GM21526 (cell line): ENCODE data around the gene C2.
A peak's percentile ranks its signal among the peaks of the same experiment; 100 is the strongest.

Source experiments
- ATAC-seq: cut with Tn5 transposase; IDR thresholded peaks from one replicate; pipeline ENCODE4 v1.9.1; 2021; ENCODE audit warnings: moderate library complexity; ENCODE audit not compliant: unreplicated experiment, low FRiP score

C2 gene

DNA sequence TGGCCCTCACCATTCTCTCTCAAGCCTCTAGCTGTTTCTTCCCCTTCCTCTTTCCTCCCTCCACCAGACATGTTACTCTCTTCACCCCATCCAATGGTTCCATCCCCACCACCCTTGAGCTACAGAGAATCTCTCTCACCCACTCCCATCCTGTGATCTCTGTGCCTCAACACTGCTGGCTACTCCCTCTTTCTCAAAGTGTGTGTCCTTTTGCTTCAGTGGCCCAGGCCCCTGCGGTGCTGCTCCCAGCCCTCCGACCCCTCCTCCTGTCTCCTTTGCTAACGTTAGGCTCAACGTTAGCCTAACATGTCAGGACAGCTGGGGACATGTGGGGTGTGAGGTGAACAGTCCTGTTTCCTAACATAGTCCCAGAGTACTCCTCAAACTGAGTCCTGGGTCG, 25.4 kb downstream of the C2 start:
- ATAC-seq, result no peak

DNA sequence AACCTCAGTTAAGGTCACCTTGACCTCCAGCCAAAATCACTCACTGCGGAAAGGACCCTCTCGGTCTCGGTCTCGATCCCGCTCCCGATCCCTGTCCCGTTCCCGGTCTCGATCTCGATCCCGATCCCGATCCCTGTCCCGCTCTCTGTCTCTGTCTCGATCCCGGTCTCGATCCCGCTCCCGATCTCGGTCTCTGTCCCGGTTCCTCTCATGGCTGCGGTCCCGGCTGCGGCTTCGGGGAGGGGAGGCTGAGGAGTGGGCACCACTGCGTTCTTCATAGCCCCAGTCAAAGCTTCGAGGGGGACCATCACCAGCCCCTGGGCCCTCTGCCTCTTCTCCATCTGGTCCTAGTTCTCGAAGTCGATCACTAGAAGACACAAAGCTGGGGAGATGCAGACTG, 27.0 kb downstream of the C2 start:
- no peak for ATAC-seq

DNA sequence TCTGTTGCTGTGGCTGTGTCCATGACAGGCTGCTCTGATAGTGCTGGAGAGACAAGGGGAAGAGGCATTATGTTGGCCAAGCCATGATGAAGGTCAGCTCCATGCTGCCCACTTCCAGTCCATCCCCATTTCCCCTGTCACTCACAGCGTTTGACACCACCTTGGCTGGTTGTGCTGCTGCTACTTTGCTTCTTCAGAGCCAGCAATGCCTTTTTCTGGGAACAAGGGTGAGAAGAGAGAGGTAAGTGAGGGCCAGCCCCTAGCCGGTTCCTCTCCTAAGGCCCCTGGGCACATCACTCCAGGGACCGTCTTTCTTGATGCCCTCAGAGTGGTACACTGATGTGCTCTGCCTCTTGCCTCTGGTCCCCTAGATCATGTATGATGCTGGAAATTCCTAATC, 29.3 kb downstream of the C2 start:
- no peak for ATAC-seq

DNA sequence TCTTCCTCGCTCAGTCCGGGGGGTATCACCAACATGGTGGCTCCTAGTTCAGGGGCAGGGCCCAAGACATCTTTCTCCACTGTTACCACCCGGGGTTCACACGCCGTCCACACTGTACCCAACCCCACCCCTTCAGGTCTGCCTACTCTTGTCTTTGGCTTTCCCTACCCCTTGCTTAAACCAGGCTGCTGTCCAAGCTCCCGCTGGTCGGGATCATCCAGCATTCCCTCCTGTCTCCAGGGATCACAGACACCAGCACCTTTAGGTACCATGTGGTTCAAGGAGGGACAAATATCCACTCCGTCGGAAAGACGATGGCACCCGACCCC, 30.9 kb downstream of the C2 start:
- peak; percentile 14 for ATAC-seq

DNA sequence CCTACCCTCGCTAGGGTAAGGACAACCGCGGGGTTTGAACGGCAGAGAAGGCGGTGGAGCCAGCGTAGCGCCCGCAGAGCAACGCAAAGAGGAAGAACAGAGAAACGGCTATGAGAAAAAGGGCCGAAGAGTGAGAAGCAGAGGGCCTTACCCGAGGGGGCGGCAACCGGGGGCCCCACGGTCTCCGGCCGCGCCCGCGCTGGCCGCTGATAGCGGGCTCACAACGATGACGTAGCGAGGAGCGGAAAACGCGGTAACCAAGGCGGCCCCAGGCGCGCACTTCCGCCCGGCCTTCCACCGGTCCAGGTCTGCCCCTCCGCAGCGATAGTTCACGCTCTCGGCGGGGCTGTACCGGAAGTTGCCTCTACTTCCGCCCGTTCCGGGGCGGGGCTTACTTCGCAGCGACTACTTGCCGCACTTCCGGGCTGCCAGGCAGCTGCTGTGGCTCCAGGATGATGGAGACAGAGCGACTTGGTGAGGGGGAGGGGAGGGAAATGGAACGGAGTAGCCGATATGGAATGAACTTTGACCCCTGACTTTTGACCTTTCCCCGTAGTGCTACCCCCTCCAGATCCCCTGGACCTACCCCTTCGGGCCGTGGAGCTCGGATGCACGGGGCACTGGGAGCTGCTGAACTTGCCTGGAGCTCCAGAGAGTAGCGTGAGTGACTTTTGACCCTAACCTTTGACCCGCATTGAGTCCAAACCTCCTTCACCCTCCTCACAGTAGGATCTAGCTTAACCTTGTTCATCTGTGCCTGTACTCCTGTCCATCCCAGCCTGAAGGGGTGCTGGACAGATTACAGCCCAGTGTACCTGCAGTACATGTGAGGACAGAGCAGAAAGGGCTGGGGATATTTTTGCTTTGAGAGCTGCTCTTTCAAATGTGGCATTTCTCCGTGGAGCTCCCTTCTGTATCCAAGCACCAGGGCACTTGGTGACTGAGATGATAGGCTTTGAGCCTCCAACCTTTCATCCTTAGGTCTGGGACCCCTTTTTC, 31.5 kb downstream of the C2 start, which contains the start of the genes NELFE and SKIC2:
NELFE (minus strand) TSS at position 231 of the 999 bp plus-strand sequence. CDS start 525 bp downstream, outside the sequence.
SKIC2 (plus strand) TSS at position 435 of the 999 bp plus-strand sequence; CDS start at position 453, 18 bp downstream.
- peak; percentile 82 for ATAC-seq

DNA sequence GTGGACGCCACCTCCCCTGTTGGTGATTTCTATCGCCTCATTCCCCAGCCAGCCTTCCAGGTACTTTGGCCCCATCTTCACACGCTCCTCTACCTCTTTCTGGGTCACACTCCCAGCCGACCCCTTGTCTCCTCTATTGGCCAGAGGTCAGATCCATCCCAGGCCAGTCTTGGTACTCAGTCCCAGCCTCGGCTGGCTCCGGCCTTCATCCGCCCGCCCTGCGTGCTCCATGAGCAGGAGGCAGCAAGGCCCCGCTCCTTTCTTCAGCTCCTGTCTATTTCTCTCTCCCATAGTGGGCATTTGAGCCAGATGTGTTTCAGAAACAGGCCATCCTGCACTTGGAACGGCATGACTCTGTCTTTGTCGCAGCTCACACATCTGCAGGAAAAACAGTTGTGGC, 34.1 kb downstream of the C2 start:
- no peak for ATAC-seq

DNA sequence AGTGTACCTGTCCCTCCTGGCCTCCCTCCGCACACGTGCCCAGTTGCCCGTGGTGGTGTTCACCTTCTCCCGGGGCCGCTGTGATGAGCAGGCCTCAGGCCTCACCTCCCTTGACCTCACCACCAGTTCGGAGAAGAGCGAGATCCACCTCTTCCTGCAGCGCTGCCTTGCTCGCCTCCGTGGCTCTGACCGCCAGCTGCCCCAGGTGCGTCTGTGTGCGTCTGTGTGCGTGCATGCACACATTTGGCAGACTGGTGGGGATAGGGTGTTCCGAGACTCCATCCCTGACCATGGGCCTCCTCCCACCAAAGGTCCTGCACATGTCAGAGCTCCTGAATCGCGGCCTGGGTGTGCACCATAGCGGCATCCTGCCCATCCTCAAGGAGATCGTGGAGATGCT, 36.4 kb downstream of the C2 start:
- no peak for ATAC-seq

DNA sequence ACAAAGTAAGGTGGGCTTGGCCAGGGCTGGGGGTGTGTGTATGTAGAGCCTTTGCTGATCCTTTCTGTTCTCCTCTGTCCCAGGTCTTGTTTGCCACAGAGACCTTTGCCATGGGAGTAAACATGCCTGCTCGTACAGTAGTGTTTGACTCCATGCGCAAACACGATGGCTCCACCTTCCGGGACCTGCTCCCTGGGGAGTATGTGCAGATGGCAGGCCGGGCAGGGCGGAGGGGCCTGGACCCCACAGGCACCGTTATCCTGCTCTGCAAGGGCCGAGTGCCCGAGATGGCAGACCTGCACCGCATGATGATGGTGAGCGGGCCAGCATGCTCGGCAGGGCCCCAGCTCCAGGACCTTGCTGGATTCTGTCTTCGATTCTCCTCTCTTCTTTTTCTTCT, 38.2 kb downstream of the C2 start:
- no peak for ATAC-seq

DNA sequence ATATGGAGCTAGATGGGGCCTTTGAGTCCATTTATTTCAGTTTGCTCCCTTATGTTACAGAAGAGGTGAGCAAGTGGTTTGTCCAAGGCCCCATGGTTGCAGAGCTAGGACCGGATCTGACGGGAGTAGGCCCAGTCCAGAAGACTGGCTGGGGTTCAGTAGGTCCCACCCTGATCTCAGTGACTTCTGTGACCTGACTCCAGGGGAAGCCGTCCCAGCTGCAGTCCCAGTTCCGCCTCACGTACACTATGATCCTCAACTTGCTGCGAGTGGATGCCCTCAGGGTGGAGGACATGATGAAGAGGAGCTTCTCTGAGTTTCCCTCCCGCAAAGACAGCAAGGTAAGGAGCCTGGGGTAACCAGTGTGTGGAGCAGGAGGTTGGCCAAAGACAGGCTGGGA, 39.0 kb downstream of the C2 start:
- ATAC-seq, result no peak

DNA sequence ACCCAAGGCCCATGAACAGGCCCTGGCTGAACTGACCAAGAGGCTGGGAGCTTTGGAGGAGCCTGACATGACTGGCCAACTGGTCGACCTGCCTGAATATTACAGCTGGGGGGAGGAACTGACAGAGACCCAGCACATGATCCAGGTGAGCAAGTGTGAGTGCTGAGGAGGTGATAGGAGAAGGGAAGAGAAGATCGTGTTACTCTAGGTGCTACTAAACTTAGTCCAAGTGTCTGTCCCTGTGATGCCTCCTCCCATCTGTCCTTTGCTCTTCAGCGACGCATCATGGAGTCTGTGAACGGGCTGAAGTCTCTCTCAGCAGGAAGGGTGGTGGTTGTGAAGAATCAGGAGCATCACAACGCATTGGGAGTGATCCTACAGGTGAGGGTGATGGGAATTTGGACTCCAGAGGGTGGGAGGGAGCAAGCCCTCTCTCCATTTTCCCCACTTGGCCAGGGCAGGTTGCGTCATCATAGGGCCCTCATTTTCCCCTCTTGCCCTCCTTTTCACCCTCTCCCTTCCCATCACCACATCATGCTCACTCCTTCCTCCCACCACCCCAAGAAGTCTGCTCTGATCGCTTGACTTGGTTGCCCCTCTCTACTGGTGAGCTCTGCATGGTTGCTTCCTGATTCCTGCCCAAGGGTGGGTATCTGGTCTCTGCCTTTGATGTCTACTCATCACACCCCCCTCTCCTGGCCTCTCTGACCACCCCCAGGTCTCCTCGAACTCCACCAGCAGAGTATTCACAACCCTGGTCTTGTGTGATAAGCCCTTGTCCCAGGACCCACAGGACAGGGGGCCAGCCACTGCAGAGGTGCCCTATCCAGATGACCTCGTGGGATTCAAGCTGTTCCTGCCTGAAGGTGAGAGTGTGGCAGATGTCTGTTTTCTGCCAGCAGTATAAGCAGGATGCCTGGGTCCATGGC, 39.7 kb downstream of the C2 start:
- no peak for ATAC-seq

DNA sequence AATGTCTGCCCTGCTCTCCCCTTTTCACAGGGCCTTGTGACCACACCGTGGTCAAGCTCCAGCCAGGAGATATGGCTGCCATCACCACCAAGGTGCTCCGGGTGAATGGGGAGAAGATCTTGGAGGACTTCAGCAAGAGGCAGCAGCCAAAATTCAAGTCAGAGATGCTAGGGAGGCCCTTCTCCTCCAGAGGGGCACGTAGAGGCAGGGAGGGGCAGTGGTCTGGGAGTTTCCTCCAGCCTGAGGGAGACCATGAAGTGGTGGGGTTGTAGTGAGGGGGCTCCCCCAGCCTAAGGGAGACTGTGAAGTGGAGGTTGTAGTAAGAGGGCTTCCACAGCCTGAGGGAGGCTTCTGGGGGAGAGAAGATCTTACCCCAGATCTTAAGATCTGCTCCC, 40.4 kb downstream of the C2 start:
- no peak for ATAC-seq

DNA sequence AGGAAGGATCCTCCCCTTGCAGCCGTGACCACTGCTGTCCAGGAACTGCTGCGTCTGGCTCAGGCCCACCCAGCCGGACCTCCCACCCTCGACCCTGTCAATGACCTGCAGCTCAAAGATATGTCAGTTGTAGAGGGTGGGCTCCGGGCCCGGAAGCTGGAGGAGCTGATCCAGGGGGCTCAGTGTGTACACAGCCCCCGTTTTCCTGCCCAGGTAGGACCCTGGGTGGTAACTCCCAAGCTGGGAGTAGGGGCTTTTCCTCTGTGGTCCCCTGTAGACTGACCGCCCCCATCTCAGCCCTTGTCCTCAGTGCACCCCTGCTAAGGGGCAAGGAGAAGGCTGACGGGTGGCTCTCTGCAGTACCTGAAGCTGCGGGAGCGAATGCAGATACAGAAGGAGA, 40.8 kb downstream of the C2 start:
- ATAC-seq, result no peak

DNA sequence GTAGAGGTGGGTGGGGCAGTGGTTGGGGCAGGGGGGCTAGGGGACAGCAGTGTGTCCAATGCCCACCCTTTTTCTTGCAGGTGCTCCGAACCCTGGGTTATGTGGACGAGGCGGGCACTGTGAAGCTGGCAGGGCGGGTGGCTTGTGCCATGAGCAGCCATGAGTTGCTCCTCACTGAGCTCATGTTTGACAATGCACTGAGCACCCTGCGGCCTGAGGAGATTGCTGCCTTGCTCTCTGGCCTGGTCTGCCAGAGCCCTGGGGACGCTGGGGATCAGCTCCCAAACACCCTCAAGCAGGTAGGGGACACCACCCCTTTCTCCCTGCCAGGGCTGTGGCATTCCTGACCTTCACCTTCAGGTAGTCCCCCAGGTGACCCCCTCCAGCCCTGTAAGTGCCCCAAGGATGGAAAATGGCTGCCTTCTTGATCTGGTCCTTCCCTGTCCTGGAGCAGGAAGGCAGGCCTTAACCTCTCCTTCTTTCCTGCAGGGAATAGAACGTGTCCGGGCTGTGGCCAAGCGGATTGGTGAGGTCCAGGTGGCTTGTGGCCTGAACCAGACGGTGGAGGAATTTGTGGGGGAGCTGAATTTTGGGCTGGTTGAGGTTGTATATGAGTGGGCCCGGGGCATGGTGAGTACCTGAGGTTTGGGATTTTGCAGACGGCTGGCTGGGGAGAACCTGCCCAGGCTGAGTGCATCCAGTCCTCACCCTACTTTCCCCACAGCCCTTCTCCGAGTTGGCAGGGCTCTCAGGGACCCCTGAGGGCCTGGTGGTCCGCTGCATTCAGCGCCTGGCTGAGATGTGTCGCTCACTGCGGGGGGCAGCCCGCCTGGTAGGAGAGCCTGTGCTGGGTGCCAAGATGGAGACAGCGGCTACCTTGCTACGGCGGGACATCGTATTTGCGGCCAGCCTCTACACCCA, 41.5 kb downstream of the C2 start:
- ATAC-seq, result no peak

DNA sequence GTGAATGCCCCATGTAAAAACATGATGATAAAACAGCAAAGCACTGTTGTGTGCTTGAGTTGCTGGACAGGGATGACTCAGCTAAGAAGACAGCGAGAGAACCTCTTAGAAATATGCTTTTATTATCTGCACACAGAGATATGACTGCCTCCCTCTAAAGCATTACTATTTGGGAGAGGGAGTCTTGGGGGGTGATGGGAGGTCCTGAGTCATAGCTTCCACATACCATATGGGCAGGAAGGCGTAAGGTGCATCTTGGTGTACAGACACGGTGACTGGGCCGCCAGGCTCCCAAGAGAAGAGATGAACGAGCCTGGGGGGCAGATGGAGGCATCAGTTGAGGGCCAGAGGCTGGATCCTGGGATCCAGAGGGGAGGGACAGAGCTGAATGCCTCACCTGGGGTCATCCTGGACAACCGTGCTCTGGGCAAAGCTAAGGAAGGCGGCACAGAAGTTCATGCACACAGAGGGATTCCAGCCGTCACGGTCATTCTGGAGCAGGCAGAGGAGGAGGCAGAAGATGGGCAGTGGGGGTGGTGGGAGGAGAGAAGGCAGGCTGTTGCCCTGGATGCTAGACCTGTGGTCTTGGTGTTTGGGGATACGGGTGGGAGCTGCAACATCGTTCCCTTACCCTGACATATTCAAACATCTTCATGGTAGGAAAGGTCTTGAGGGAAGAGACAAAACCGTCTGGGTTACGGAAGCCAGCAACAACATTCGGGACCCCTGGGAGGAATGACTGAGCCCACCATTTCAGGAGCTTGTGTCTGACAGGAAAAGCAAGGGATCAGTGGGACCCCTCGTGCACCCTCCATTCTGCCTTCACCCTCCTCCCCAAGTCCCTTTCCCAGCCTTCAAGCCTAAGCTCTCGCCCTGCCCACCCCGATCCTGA, 42.4 kb downstream of the C2 start:
- ATAC-seq, result no peak

DNA sequence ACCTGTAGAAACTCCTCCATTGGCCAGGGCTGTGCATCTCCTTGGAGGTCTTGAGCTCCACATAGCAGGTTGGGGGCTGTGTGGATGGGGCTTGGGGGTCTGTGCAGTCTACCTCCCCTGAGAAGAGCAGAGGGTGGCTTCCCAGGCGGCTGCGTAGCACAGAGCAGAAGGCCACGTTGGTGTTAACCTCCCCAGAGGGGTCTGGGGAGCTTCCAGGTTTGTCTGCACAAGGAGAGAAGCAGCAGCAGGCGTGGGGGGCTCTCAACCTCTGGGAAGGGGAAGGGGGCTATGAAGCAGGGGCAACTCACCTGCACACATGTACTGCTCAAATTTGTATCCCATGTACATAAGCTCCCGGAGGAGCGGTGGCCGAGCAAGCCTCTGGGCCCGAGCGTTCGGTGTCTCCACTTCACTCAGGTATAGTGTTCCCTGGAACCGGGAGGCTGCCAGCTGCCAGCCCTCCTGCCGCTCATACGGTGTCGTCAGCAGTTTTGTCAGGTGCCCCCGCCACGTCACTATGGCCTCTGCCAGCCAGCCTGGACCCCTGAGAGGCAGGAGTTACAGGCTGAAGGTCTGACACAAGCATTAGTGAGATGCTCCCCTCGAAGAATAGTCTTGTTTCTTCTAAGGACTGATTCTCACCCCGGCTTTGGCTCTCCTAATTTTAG, 43.2 kb downstream of the C2 start:
- no peak for ATAC-seq

DNA sequence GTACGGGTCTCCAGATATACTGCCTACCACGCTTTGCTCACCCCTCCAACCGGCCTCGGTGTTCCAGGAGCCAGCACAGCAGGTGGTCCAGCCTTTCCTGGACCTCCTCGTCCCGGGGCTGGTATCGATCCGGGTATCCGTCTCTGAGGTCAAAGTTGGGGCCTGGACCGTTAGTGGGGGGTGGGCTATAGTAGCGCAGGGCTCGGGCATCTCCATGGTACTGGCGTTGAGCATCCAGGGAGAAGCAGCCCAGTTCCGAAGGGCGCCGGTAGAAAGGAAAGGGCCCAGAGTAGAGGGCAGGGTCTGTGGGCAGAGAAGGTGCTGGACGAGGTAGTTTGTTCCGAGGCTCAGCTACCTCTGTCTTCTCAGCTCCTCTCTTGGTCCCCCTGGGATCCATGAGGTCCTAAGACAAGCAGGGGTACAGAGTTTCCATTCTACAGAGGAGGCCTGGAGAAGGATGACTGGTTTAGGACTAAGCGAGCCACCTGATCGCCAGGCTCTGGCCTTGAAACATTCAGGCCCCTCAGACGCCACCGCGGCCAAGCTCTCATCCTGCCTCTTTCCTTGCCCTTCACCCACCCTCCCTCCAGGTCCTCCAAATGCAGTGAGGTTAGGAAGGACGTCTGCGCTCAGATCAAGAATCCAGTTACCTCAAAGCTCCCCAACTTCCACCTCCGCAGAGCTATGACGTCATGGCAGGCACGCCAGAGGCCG, 43.9 kb downstream of the C2 start:
- ATAC-seq, result no peak

DNA sequence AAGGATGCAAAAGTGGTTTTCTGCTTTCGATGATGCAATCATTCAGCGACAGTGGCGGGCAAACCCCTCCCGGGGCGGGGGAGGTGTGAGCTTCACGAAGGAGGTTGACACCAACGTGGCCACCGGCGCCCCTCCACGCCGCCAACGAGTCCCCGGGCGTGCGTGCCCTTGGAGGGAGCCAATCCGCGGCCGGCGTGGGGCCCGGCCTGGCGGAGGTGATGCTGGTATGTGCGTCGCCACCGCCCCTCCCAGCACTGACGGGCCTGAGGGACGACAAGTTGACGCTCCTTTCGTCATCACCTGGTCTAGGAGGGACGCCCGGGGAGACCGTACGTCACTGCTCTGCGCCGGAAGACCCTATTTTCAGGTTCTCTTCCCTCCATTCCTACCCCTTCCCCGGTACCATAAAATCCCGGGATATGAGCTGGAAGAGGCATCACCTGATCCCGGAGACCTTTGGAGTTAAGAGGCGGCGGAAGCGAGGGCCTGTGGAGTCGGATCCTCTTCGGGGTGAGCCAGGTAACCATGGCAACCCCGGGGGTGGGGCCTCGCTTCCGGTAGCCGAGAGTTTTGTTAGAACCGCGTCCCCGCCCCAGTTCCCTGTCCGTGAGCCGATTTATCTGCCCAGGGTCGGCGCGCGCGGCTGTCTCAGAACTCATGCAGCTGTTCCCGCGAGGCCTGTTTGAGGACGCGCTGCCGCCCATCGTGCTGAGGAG, 44.6 kb downstream of the C2 start, which contains the start of gene DXO:
DXO (minus strand) TSS at position 146 of the 716 bp plus-strand sequence. CDS start 463 bp downstream, outside the sequence.
- peak; percentile 68 for ATAC-seq
